ENCODE measurements around the gene ZSCAN16. TPM values are rescaled to one million over a fixed set of nuclear protein-coding genes. Genes with fewer than 3 reads are reported as not detected.

ZSCAN16 gene
- total RNA-seq, 2 experiments from 2014 or later, result 2.0 to 2.3 TPM

DNA sequence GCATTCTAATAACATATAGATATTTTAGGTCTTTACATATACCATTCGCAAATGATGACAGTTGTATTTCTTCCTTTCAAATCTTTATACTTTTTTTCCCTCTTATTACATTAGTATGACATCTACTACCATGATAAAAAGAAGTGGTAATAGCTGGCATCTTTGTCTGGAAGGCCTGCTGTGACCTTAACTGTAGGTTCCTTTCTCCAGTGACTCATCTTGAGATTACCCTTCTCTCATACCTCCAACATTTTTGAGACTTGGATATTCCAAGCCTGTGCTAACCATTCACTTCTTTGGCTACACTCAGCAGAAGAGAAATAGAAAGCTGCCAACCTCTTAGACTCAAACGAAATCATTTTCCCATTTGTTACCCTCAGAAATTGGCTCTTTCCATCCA lies 47.6 kb downstream of the ZSCAN16 start:
- DNase-seq, result no peak
- no peak for ATAC-seq
- no peak overlapping the region for H3K4me3 Mint-ChIP-seq
- ChIA-PET POLR2A (no interaction called here), CTCF (interaction anchor here (0.9 kb wide), 1 partner anchor 31 kb away, joined by 3 read pairs; no protein-coding TSS in a partner anchor)
- TF ChIP-seq CTCF (IDR thresholded peaks at IDR 0.05), result no peak
- no peak overlapping the region for H3K27ac Mint-ChIP-seq
- intact Hi-C loops (cut with micrococcal nuclease), result no loop called here
- H3K9me3 Mint-ChIP-seq, result no peaks in the 10 kb centered on the region
- no peaks in the 10 kb centered on the region for H3K36me3 Mint-ChIP-seq (ENCODE audit: low read depth)
- H3K4me1 Mint-ChIP-seq (ENCODE audit: low read depth), result no peaks in the 10 kb centered on the region
- H3K27me3 Mint-ChIP-seq, result peaks cover 16% of the 10 kb centered on the region

GRCh38 chr6:28176373-28176772 lies 52.0 kb downstream of the ZSCAN16 start:
- H3K4me1 Mint-ChIP-seq (ENCODE audit: low read depth), result no peaks in the 10 kb centered on the region
- ChIA-PET POLR2A (no interaction called here), CTCF (no interaction called here)
- H3K4me3 Mint-ChIP-seq, result no peak overlapping the region
- intact Hi-C loops (cut with micrococcal nuclease), result no loop called here
- H3K9me3 Mint-ChIP-seq, result no peaks in the 10 kb centered on the region
- DNase-seq (no peak), ATAC-seq (no peak)
- H3K27ac Mint-ChIP-seq, result no peak overlapping the region
- TF ChIP-seq CTCF (IDR thresholded peaks at IDR 0.05), result no peak
- peaks cover 31% of the 10 kb centered on the region for H3K27me3 Mint-ChIP-seq
- H3K36me3 Mint-ChIP-seq (ENCODE audit: low read depth), result no peaks in the 10 kb centered on the region

Other genes starting within 250 kb of the ZSCAN16 start
- not detected for gene OR2B2, start 212.2 kb upstream of the ZSCAN16 start, total RNA-seq
- gene OR2B6, start 167.4 kb upstream of the ZSCAN16 start, total RNA-seq, result not detected
- 1 to 10 TPM; 3.5 to 3.6 TPM for gene ZNF165, start 44.0 kb upstream of the ZSCAN16 start, total RNA-seq
- gene ZKSCAN8, start 17.3 kb downstream of the ZSCAN16 start, total RNA-seq, result 10 to 100 TPM; 18.9 to 20.3 TPM
- gene ZSCAN9, start 100.7 kb downstream of the ZSCAN16 start, total RNA-seq, result 1 to 10 TPM; 2.5 to 3.0 TPM
- gene ZKSCAN4, start 127.7 kb downstream of the ZSCAN16 start, total RNA-seq, result 1 to 10 TPM; 3.5 to 3.6 TPM
- gene NKAPL, start 134.7 kb downstream of the ZSCAN16 start, total RNA-seq, result not detected
- 1 to 10 TPM; 3.6 to 3.8 TPM for gene ZSCAN26, start 142.5 kb downstream of the ZSCAN16 start, total RNA-seq
- 1 to 10 TPM; 2.2 to 2.4 TPM for gene PGBD1, start 157.0 kb downstream of the ZSCAN16 start, total RNA-seq
- gene ZSCAN31, start 211.5 kb downstream of the ZSCAN16 start, total RNA-seq, result 1 to 10 TPM; 1.6 to 2.0 TPM
- 1 to 10 TPM; 2.3 to 3.0 TPM for gene ZKSCAN3, start 225.3 kb downstream of the ZSCAN16 start, total RNA-seq